Esophagus muscularis mucosa (tissue), 4 donors: Measurements from ENCODE around the gene YEATS4. TPM values are rescaled to one million over a fixed set of nuclear protein-coding genes. Genes with fewer than 3 reads are reported as not detected.
"Not testable (repeated sequence)": the region's sequence is repeated elsewhere in the genome, so short reads cannot be mapped to it uniquely, and the experiment has no call there.

Experiments used
- DNase-seq: peaks from one replicate; pipeline ENCODE4 v3.0.0-alpha.2; 2017; ENCODE audit errors: extremely low spot score
- H3K27ac ChIP-seq, 4 donors: fragments of 200-600 bp; sonication (generic); replicated peaks in 1 of 4; 1 replicate in 3 of 4; 2 replicates in 1 of 4; pipeline ENCODE4 v1.5.1; 2016 to 2019; ENCODE audit warnings: mild to moderate bottlenecking in 1 of 4
- H3K27me3 ChIP-seq, 4 donors: fragments of 200-600 bp; sonication (generic); one replicate each; pipeline versions ENCODE4 v1.5.1 to v1.6.0; 2016 to 2019
- H3K36me3 ChIP-seq, 4 donors: fragments of 200-600 bp; sonication (generic); one replicate each; pipeline ENCODE4 v1.5.1; 2016 to 2019
- H3K4me1 ChIP-seq, 4 donors: fragments of 200-600 bp; sonication (generic); one replicate each; pipeline ENCODE4 v1.5.1; 2016 to 2019
- H3K4me3 ChIP-seq, 4 donors: fragments of 200-600 bp; sonication (generic); 1 replicate in 2 of 4; 2 replicates in 2 of 4; pipeline ENCODE4 v1.5.1; 2016 to 2019; ENCODE audit warnings: mild to moderate bottlenecking in 4 of 4, moderate library complexity in 1 of 4
- H3K9me3 ChIP-seq, 4 donors: fragments of 200-600 bp; sonication (generic); 1 replicate in 3 of 4; 2 replicates in 1 of 4; pipeline ENCODE4 v1.5.1; 2016 to 2019
- EP300 ChIP-seq: sonication (generic); formaldehyde crosslinking; IDR thresholded peaks from one replicate; pipeline ENCODE4 v1.6.1; 2017; ENCODE audit warnings: antibody characterized with exemption
- POLR2A ChIP-seq: fragments of 450-650 bp; IDR thresholded peaks from one replicate; pipeline ENCODE4 v1.6.1; 2017; ENCODE audit warnings: antibody characterized with exemption, moderate library complexity, mild to moderate bottlenecking, low read depth
- POLR2AphosphoS5 ChIP-seq, 2 donors: sonication (generic); formaldehyde crosslinking; IDR thresholded peaks; one replicate each; pipeline ENCODE4 v1.6.1; 2017; ENCODE audit warnings: antibody characterized with exemption in 2 of 2
- WGBS: methylation state at CpG from one replicate; pipeline ENCODE4 v1.1.5; 2018; 5-methylcytosine and 5-hydroxymethylcytosine counted together
- intact Hi-C: fragments of 100-400 bp; cut with DNase I; formaldehyde crosslinking; loops from one replicate; pipeline ENCODE4 v1.15.1; 2023
- total RNA-seq, 4 donors: library from RNA; depleted of rRNA; stranded (reverse); fragments of >200 nt; gene quantifications; one replicate each; pipeline versions ENCODE4 v1.1.0 to v1.2.1, GENCODE V29; 2016
- TF ChIP-seq, protein P1 (sequence below), 3 experiments: fragments of 200-600 bp in 2 of 3; fragments of 450-650 bp in 1 of 3; sonication (generic) in 2 of 3; IDR thresholded peaks; one replicate each; pipeline ENCODE4 v1.5.1; 2017 to 2019; ENCODE audit warnings: antibody characterized with exemption in 3 of 3, mild to moderate bottlenecking in 2 of 3, moderate library complexity in 1 of 3

The YEATS4 gene
- total RNA-seq: 10 to 100 TPM in 2 of 4 donors, 1 to 10 TPM in 2; 5.7 to 17.6 (median 11.5) TPM

GRCh38 chr12:69359531-69360347 lies at the start of gene YEATS4:
Gene YEATS4 (plus strand): TSS chr12:69359743. CDS start chr12:69359973, 230 bp downstream.
- TF ChIP-seq EP300 (no peak), POLR2A (peak; percentile 16), POLR2AphosphoS5 (IDR thresholded peaks at IDR 0.05) (peak; percentile 87 to 89)
- TF ChIP-seq, protein P1, sequence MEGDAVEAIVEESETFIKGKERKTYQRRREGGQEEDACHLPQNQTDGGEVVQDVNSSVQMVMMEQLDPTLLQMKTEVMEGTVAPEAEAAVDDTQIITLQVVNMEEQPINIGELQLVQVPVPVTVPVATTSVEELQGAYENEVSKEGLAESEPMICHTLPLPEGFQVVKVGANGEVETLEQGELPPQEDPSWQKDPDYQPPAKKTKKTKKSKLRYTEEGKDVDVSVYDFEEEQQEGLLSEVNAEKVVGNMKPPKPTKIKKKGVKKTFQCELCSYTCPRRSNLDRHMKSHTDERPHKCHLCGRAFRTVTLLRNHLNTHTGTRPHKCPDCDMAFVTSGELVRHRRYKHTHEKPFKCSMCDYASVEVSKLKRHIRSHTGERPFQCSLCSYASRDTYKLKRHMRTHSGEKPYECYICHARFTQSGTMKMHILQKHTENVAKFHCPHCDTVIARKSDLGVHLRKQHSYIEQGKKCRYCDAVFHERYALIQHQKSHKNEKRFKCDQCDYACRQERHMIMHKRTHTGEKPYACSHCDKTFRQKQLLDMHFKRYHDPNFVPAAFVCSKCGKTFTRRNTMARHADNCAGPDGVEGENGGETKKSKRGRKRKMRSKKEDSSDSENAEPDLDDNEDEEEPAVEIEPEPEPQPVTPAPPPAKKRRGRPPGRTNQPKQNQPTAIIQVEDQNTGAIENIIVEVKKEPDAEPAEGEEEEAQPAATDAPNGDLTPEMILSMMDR (IDR thresholded peaks at IDR 0.05): peak in 1 of 3 experiments; percentile 12
- H3K4me1 ChIP-seq: peaks cover 11 to 32% (median 25%) of the 10 kb centered on the region in 4 donors
- H3K36me3 ChIP-seq: no peaks in the 10 kb centered on the region
- H3K9me3 ChIP-seq: no peaks in the 10 kb centered on the region
- WGBS: under 1% methylated on average over 55 of the region's 70 CpGs
- DNase-seq: peak; percentile 96
- H3K4me3 ChIP-seq: peak within 1 kb of the TSS; percentile 75 to 91 (median 80)
- peak within 1 kb of the TSS; percentile 94 to 98 (median 96) for H3K27ac ChIP-seq
- no peaks in the 10 kb centered on the region for H3K27me3 ChIP-seq
- intact Hi-C loops: loop anchor here (5.0 to 10.0 kb wide), 3 partner anchors 115 to 283 kb away; partner anchors contain the start of gene FRS2

DNA sequence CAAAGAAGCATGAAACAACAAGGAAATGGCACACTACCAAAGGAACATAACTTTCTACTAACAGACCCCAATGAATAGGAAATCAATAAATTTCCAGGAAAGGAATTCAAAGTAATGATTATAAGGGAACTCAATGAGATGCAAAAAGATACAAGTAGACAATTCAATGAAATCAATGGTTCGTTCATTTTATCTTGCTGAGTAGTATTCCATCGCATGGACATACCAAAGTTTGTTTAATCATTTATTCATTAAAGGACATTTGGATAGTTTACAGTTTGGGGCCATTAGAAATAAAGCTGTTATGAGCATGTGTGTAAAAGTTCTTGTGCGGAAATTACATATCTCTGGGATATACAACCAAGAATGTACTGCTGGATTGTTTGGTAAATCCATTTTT lies 46.3 kb upstream of the YEATS4 start:
- WGBS: 76% methylated on average over 3 of the region's 3 CpGs
- TF ChIP-seq, protein P1 (IDR thresholded peaks at IDR 0.05): no peak
- TF ChIP-seq POLR2A: no peak
- no peak for TF ChIP-seq EP300
- TF ChIP-seq POLR2AphosphoS5 (IDR thresholded peaks at IDR 0.05): no peak
- H3K27me3 ChIP-seq: no peaks in the 10 kb centered on the region

GRCh38 chr12:69316784-69317183 lies 42.8 kb upstream of the YEATS4 start:
- H3K4me3 ChIP-seq, H3K27me3 ChIP-seq, H3K4me1 ChIP-seq, H3K36me3 ChIP-seq, DNase-seq, H3K27ac ChIP-seq, intact Hi-C loops: not testable (repeated sequence)
- H3K9me3 ChIP-seq: peaks cover 0 to 11% (median 3%) of the 10 kb centered on the region in 4 donors

More for the DNA sequence above, 46.3 kb upstream of the YEATS4 start:
- no peaks in the 10 kb centered on the region for H3K4me1 ChIP-seq
- no peak overlapping the region for H3K4me3 ChIP-seq
- no peak overlapping the region for H3K27ac ChIP-seq
- intact Hi-C loops: no loop called here
- H3K36me3 ChIP-seq: no peaks in the 10 kb centered on the region
- DNase-seq: no peak
- H3K9me3 ChIP-seq: peaks cover 0 to 11% (median 3%) of the 10 kb centered on the region in 4 donors

- WGBS: 71% methylated on average over 2 of the region's 2 CpGs
- DNase-seq, H3K4me1 ChIP-seq, H3K27ac ChIP-seq, H3K36me3 ChIP-seq, H3K4me3 ChIP-seq, intact Hi-C loops, H3K27me3 ChIP-seq: not testable (repeated sequence)
- peaks cover 0 to 11% (median 3%) of the 10 kb centered on the region in 4 donors for H3K9me3 ChIP-seq
Measured at GRCh38 chr12:69317233-69317632, 42.3 kb upstream of the YEATS4 start.

GRCh38 chr12:69318225-69318624 lies 41.3 kb upstream of the YEATS4 start:
- no peaks in the 10 kb centered on the region for H3K36me3 ChIP-seq
- H3K9me3 ChIP-seq: peaks cover 0 to 3% (median 0%) of the 10 kb centered on the region in 4 donors
- no peaks in the 10 kb centered on the region for H3K27me3 ChIP-seq
- no peak overlapping the region for H3K27ac ChIP-seq
- no peaks in the 10 kb centered on the region for H3K4me1 ChIP-seq
- no peak for DNase-seq
- no peak overlapping the region for H3K4me3 ChIP-seq
- TF ChIP-seq POLR2A (no peak), POLR2AphosphoS5 (IDR thresholded peaks at IDR 0.05) (no peak), EP300 (no peak)
- TF ChIP-seq, protein P1 (IDR thresholded peaks at IDR 0.05): no peak
- intact Hi-C loops: no loop called here
- 88% methylated on average over 2 of the region's 2 CpGs for WGBS
